OCI-LY3 (cell line): ENCODE data around the gene COL4A6.

Experiments used
- CTCF ChIP-seq: fragments of 200-600, 300-600 bp; sonication (generic); IDR thresholded peaks from 2 replicates; pipeline ENCODE4 v1.5.1; 2014; ENCODE audit warnings: antibody characterized with exemption, low read length, low read depth
- EZH2phosphoT487 ChIP-seq: fragments of 200-600 bp; shearing (Covaris generic); IDR thresholded peaks from 2 replicates; pipeline ENCODE4 v1.6.1; 2018; ENCODE audit warnings: antibody characterized with exemption, mixed run types, low read depth

- no peak for TF ChIP-seq CTCF
- TF ChIP-seq EZH2phosphoT487, result no peak
Measured at GRCh38 chrX:108396986-108397385, 41.2 kb downstream of the COL4A6 start.
